GM12878 (cell line): ENCODE results near the gene HOMER2. TPM values are rescaled to one million over a fixed set of nuclear protein-coding genes. Genes with fewer than 3 reads are reported as not detected.
"Not testable (repeated sequence)": the region's sequence is repeated elsewhere in the genome, so short reads cannot be mapped to it uniquely, and the experiment has no call there.

Experiments used
- ATAC-seq: fragments of 200-7000 bp; cut with Tn5 transposase; 3 replicates; pipeline ENCODE4 v1.9.1; 2020; ENCODE audit warnings: mild to moderate bottlenecking, moderate library complexity
- BruUV-seq: library from RNA; stranded (reverse); fragments of 400-500 nt; replicated peaks from 2 replicates; lab custom pipeline; 2021; lab: Mats Ljungman, UMichigan
- CTCF ChIA-PET: fragments of 300-600 bp; sonication (Branson Sonifier 250); formaldehyde crosslinking; extraction: SDS; loops from one replicate; lab custom pipeline; 2021; ENCODE audit warnings: inconsistent platforms; lab: Yijun Ruan, JAX
- POLR2A ChIA-PET: fragments of 350-600 bp; formaldehyde crosslinking; extraction: SDS; loops from one replicate; lab custom pipeline; 2021; ENCODE audit warnings: inconsistent platforms; lab: Charles Lee
- RAD21 ChIA-PET: fragments of 300-600 bp; sonication (Branson Sonifier 250); formaldehyde crosslinking; loops from one replicate; lab custom pipeline; 2023; ENCODE audit warnings: antibody characterized with exemption; ENCODE audit not compliant: unreplicated experiment; lab: Charles Lee
- SMC1A ChIA-PET: fragments of 300-600 bp; sonication (Branson Sonifier 250); formaldehyde crosslinking; loops from one replicate; lab custom pipeline; 2023; ENCODE audit not compliant: unreplicated experiment, uncharacterized antibody; lab: Charles Lee
- DNase-seq: peaks from one replicate; pipeline ENCODE4 v3.0.0-alpha.2; 2011; ENCODE audit warnings: low read depth, low spot score
- FAIRE-seq: peaks from 3 replicates; lab custom pipeline; 2011; peaks lifted over from hg19 to GRCh38; lab: Jason Lieb, UNC
- H2AFZ ChIP-seq: 2 replicates; pipeline ENCODE4 v1.6.0; 2011; ENCODE audit warnings: low read depth, low read length, control low read depth; ENCODE audit not compliant: control insufficient read depth
- H3K27ac ChIP-seq: 2 replicates; pipeline ENCODE4 v1.5.1; 2011; ENCODE audit warnings: control low read depth; ENCODE audit not compliant: control insufficient read depth, insufficient read depth
- H3K27me3 ChIP-seq, 2 experiments: replicated peaks in 1 of 2; 2 replicates each; pipeline versions ENCODE4 v1.6.0 to v1.6.1; 2011; ENCODE audit warnings: low read length in 1 of 2; ENCODE audit not compliant: control insufficient read depth in 2 of 2, insufficient read depth in 2 of 2
- H3K36me3 ChIP-seq, 2 experiments: 2 replicates each; pipeline ENCODE4 v1.5.1; 2011; ENCODE audit warnings: low read length in 1 of 2; ENCODE audit not compliant: control insufficient read depth in 2 of 2, insufficient read depth in 2 of 2
- H3K4me1 ChIP-seq: 2 replicates; pipeline ENCODE4 v1.6.1; 2011; ENCODE audit warnings: mild to moderate bottlenecking, low read length, moderate library complexity, mixed read lengths; ENCODE audit not compliant: control insufficient read depth, insufficient read depth
- H3K4me2 ChIP-seq: 2 replicates; pipeline ENCODE4 v1.6.0; 2011; ENCODE audit warnings: control low read depth; ENCODE audit not compliant: control insufficient read depth, insufficient read depth
- H3K4me3 ChIP-seq: fragments of 200-600 bp; sonication (generic); 2 replicates; pipeline ENCODE4 v1.5.1; 2016
- H3K79me2 ChIP-seq: 2 replicates; pipeline ENCODE4 v1.6.0; 2011; ENCODE audit warnings: low read length; ENCODE audit not compliant: control insufficient read depth, insufficient read depth
- H3K9ac ChIP-seq: 2 replicates; pipeline ENCODE4 v1.8.0; 2011; ENCODE audit warnings: low read length, control low read depth, mixed read lengths; ENCODE audit not compliant: control insufficient read depth, insufficient read depth
- H3K9me3 ChIP-seq: replicated peaks from 3 replicates; pipeline ENCODE4 v1.5.1; 2011; ENCODE audit warnings: mild to moderate bottlenecking, low read length; ENCODE audit not compliant: control insufficient read depth, insufficient read depth
- H4K20me1 ChIP-seq: 2 replicates; pipeline ENCODE4 v1.6.0; 2011; ENCODE audit not compliant: control insufficient read depth, insufficient read depth
- EGR1 ChIP-seq, 2 experiments: IDR thresholded peaks; 1 replicate in 1 of 2; 2 replicates in 1 of 2; pipeline ENCODE4 v1.6.1; 2011 to 2012; ENCODE audit warnings: low read depth in 2 of 2, low read length in 2 of 2, borderline replicate concordance in 1 of 2, mild to moderate bottlenecking in 1 of 2, moderate library complexity in 1 of 2
- GABPA ChIP-seq: IDR thresholded peaks from 2 replicates; pipeline ENCODE4 v1.6.1; 2014; ENCODE audit warnings: antibody characterized with exemption, low read depth, mild to moderate bottlenecking, inconsistent platforms
- IRF3 ChIP-seq: fragments of 450-650 bp; IDR thresholded peaks from 2 replicates; pipeline ENCODE4 v1.6.1; 2014; ENCODE audit warnings: mild to moderate bottlenecking
- SMAD1 ChIP-seq: fragments of 450-650 bp; IDR thresholded peaks from 2 replicates; pipeline ENCODE4 v1.6.1; 2018; ENCODE audit warnings: mild to moderate bottlenecking, low read depth; ENCODE audit not compliant: partially characterized antibody
- SREBF1 ChIP-seq: IDR thresholded peaks from 2 replicates; pipeline ENCODE4 v1.6.1; 2012; ENCODE audit warnings: mild to moderate bottlenecking, low read length
- ZNF217 ChIP-seq: fragments of 450-650 bp; IDR thresholded peaks from 2 replicates; pipeline ENCODE4 v1.6.1; 2017; ENCODE audit warnings: antibody characterized with exemption, mild to moderate bottlenecking
- ZSCAN29 ChIP-seq: fragments of 450-650 bp; IDR thresholded peaks from 2 replicates; pipeline ENCODE4 v1.6.1; 2017; ENCODE audit warnings: mild to moderate bottlenecking, moderate library complexity
- WGBS: methylation state at CpG from one replicate; pipeline ENCODE4 v1.1.6; 2016; ENCODE audit warnings: low lambda C conversion rate; ENCODE audit not compliant: insufficient replicate concordance, insufficient coverage; ENCODE audit errors: missing lambda C conversion rate; 5-methylcytosine and 5-hydroxymethylcytosine counted together
- in situ Hi-C: fragments of 300-500 bp; cut with MboI; formaldehyde crosslinking; loops from 9 replicates; pipeline ENCODE4 v1.14.3; 2018; ENCODE audit warnings: mixed read lengths
- intact Hi-C: fragments of 100-400 bp; cut with micrococcal nuclease; formaldehyde crosslinking; loops from one replicate; pipeline ENCODE4 v1.14.2; 2022; ENCODE audit not compliant: unreplicated experiment
- polyA plus RNA-seq, 11 experiments: library from polyadenylated mRNA; depleted of rRNA in 4 of 11; unstranded in 6 of 11; stranded (reverse) in 5 of 11; fragments of >200 nt; fragmentation: Nextera tagmentation in 4 of 11; fragmentation: Illumina TruSeq in 1 of 11; extraction: Ambion mirVana in 4 of 11; extraction: Trizol in 1 of 11; gene quantifications; 1 replicate in 1 of 11; 2 replicates in 10 of 11; pipeline versions ENCODE4 v1.2.1 to v1.2.3, GENCODE V29; 2011 to 2016; ENCODE audit warnings: inconsistent platforms in 2 of 11, missing spikeins in 2 of 11, low read depth in 1 of 11
- total RNA-seq, 4 experiments: library from RNA; depleted of rRNA in 3 of 4; stranded (reverse); fragments of >200 nt in 3 of 4; fragmentation: Illumina TruSeq in 1 of 4; extraction: Trizol in 1 of 4; gene quantifications; 2 replicates each; pipeline versions ENCODE4 v1.2.1 to v1.2.3, GENCODE V29; 2013 to 2021
- TF ChIP-seq, protein P1 (sequence below): fragments of 450-650 bp; IDR thresholded peaks from 2 replicates; pipeline ENCODE4 v1.6.1; 2017; ENCODE audit warnings: mild to moderate bottlenecking
- TF ChIP-seq, protein P2 (sequence below): fragments of 450-650 bp; formaldehyde crosslinking; IDR thresholded peaks from 2 replicates; pipeline ENCODE4 v1.4.0; 2022; ENCODE audit warnings: mild to moderate bottlenecking, moderate library complexity

Gene HOMER2
- total and polyA plus RNA-seq, 10 of the 15 experiments (the other 5 are each of a cell fraction or from before 2014, with no cell fraction given) = 0.60 to 5.0 (median 1.8) TPM

GRCh38 chr15:82942691-82943090 lies 9.8 kb downstream of the HOMER2 start:
- H3K9ac ChIP-seq = no peak overlapping the region
- in situ Hi-C loops = no loop called here
- no TSS peak for BruUV-seq
- TF ChIP-seq, protein P1, sequence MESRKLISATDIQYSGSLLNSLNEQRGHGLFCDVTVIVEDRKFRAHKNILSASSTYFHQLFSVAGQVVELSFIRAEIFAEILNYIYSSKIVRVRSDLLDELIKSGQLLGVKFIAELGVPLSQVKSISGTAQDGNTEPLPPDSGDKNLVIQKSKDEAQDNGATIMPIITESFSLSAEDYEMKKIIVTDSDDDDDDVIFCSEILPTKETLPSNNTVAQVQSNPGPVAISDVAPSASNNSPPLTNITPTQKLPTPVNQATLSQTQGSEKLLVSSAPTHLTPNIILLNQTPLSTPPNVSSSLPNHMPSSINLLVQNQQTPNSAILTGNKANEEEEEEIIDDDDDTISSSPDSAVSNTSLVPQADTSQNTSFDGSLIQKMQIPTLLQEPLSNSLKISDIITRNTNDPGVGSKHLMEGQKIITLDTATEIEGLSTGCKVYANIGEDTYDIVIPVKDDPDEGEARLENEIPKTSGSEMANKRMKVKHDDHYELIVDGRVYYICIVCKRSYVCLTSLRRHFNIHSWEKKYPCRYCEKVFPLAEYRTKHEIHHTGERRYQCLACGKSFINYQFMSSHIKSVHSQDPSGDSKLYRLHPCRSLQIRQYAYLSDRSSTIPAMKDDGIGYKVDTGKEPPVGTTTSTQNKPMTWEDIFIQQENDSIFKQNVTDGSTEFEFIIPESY = no peak
- TF ChIP-seq EGR1 (IDR thresholded peaks at IDR 0.05; ENCODE audit: borderline replicate concordance in 1 of 2, low read depth in 2 of 2, low read length in 2 of 2) (no peak), ZSCAN29 (no peak), SREBF1 (no peak), GABPA (no peak), SMAD1 (no peak), IRF3 (no peak), ZNF217 (no peak)
- TF ChIP-seq, protein P2, sequence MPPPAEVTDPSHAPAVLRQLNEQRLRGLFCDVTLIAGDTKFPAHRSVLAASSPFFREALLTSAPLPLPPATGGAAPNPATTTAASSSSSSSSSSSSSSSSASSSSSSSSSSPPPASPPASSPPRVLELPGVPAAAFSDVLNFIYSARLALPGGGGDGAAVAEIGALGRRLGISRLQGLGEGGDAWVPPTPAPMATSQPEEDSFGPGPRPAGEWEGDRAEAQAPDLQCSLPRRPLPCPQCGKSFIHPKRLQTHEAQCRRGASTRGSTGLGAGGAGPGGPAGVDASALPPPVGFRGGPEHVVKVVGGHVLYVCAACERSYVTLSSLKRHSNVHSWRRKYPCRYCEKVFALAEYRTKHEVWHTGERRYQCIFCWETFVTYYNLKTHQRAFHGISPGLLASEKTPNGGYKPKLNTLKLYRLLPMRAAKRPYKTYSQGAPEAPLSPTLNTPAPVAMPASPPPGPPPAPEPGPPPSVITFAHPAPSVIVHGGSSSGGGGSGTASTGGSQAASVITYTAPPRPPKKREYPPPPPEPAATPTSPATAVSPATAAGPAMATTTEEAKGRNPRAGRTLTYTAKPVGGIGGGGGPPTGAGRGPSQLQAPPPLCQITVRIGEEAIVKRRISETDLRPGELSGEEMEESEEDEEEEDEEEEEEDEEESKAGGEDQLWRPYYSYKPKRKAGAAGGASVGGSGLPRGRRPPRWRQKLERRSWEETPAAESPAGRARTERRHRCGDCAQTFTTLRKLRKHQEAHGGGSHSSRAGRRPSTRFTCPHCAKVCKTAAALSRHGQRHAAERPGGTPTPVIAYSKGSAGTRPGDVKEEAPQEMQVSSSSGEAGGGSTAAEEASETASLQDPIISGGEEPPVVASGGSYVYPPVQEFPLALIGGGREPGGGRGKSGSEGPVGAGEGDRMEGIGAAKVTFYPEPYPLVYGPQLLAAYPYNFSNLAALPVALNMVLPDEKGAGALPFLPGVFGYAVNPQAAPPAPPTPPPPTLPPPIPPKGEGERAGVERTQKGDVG (CRISPR knock-in tag) = no peak
- TF ChIP-seq, all 136 proteins: peak for 0
- intact Hi-C loops = no loop called here
- H4K20me1 ChIP-seq = no peaks in the 10 kb centered on the region
- SMC1A ChIA-PET = interaction anchor here (0.7 kb wide), 1 partner anchor 92 kb away, joined by 3 read pairs; no protein-coding TSS in a partner anchor
- H3K9me3 ChIP-seq = no peaks in the 10 kb centered on the region
- no peak overlapping the region for H3K4me3 ChIP-seq
- no peak overlapping the region for H3K27ac ChIP-seq
- CTCF ChIA-PET = no interaction called here
- RAD21 ChIA-PET = no interaction called here
- DNase-seq = no peak
- H3K36me3 ChIP-seq = no peaks in the 10 kb centered on the region
- no peak overlapping the region for H2AFZ ChIP-seq
- no peaks in the 10 kb centered on the region for H3K79me2 ChIP-seq
- no peak overlapping the region for H3K4me2 ChIP-seq
- peaks cover 3% of the 10 kb centered on the region in 2 experiments; a peak in 3 of 4 replicates for H3K27me3 ChIP-seq
- H3K4me1 ChIP-seq = no peaks in the 10 kb centered on the region
- no peak for ATAC-seq
- 17% methylated on average over 8 of the region's 8 CpGs for WGBS
- no peak for FAIRE-seq
- POLR2A ChIA-PET = no interaction called here

DNA sequence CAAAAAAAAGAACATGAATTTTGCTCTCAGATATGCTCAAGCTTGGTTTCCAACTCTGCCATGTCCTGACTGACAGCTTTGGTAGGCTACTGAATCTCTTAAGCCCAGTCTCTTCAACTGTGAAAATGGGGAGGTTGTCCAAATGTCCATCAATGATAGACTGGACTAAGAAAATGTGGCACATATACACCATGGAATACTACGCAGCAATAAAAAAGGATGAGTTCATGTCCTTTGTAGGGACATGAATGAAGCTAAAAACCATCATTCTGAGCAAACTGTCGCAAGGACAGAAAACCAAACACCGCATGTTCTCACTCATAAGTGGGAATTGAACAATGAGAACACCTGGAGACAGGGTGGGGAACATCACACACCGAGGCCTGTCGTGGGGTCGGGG lies 12.8 kb downstream of the HOMER2 start:
- ATAC-seq, BruUV-seq, CTCF ChIA-PET: not testable (repeated sequence)

More for the DNA sequence above, 12.8 kb downstream of the HOMER2 start:
- H3K4me2 ChIP-seq, intact Hi-C loops, SMC1A ChIA-PET, DNase-seq, H3K27ac ChIP-seq, RAD21 ChIA-PET, H3K9ac ChIP-seq, FAIRE-seq, H3K9me3 ChIP-seq, H3K27me3 ChIP-seq, H3K79me2 ChIP-seq, H3K4me3 ChIP-seq, H4K20me1 ChIP-seq, H2AFZ ChIP-seq, H3K36me3 ChIP-seq, POLR2A ChIA-PET, H3K4me1 ChIP-seq, in situ Hi-C loops: not testable (repeated sequence)
- WGBS = 67% methylated on average over 6 of the region's 6 CpGs
